Astrocyte (in vitro differentiated cells and primary cell): ENCODE measurements around the gene INSC. TPM values are rescaled to one million over a fixed set of nuclear protein-coding genes. Genes with fewer than 3 reads are reported as not detected.

Source experiments
- DNase-seq: peaks from one replicate; pipeline ENCODE4 v3.0.0-alpha.2; 2010; ENCODE audit warnings: low read depth
- FAIRE-seq: peaks from 2 replicates; lab custom pipeline; 2011; peaks lifted over from hg19 to GRCh38; lab: Jason Lieb, UNC
- H2AFZ ChIP-seq: 2 replicates; pipeline ENCODE4 v1.6.0; 2012; ENCODE audit warnings: low read depth, low read length, inconsistent platforms
- H3K27ac ChIP-seq: 2 replicates; pipeline ENCODE4 v1.5.1; 2011; ENCODE audit warnings: low read depth, low read length, inconsistent platforms
- H3K27me3 ChIP-seq: 2 replicates; pipeline ENCODE4 v1.6.0; 2011; ENCODE audit warnings: low read length, inconsistent platforms; ENCODE audit not compliant: insufficient read depth
- H3K36me3 ChIP-seq: 2 replicates; pipeline ENCODE4 v1.5.1; 2011; ENCODE audit warnings: low read length, inconsistent platforms; ENCODE audit not compliant: insufficient read depth
- H3K4me1 ChIP-seq: 2 replicates; pipeline ENCODE4 v1.5.1; 2011; ENCODE audit warnings: low read length, inconsistent platforms; ENCODE audit not compliant: insufficient read depth
- H3K4me2 ChIP-seq: 2 replicates; pipeline ENCODE4 v1.6.0; 2012; ENCODE audit warnings: low read length, inconsistent platforms
- H3K4me3 ChIP-seq: 2 replicates; pipeline ENCODE4 v1.5.1; 2011; ENCODE audit warnings: low read depth, mild to moderate bottlenecking, low read length, inconsistent platforms; ENCODE audit not compliant: insufficient read depth
- H3K79me2 ChIP-seq: 2 replicates; pipeline ENCODE4 v1.6.0; 2012; ENCODE audit warnings: mild to moderate bottlenecking, low read length, inconsistent platforms; ENCODE audit not compliant: insufficient read depth
- H3K9ac ChIP-seq: 2 replicates; pipeline ENCODE4 v1.6.0; 2012; ENCODE audit warnings: mild to moderate bottlenecking, low read length, inconsistent platforms
- H3K9me3 ChIP-seq: 2 replicates; pipeline ENCODE4 v1.5.1; 2012; ENCODE audit warnings: low read depth, mild to moderate bottlenecking, low read length, inconsistent platforms; ENCODE audit not compliant: insufficient read depth
- H4K20me1 ChIP-seq: 2 replicates; pipeline ENCODE4 v1.6.0; 2012; ENCODE audit warnings: low read length, inconsistent platforms; ENCODE audit not compliant: insufficient read depth
- H3K27ac Mint-ChIP-seq: one replicate; pipeline ENCODE4 v1.8.0; 2021; ENCODE audit warnings: mild to moderate bottlenecking, mixed read lengths; ENCODE audit not compliant: unreplicated experiment
- H3K27me3 Mint-ChIP-seq: one replicate; pipeline ENCODE4 v1.8.0; 2021; ENCODE audit warnings: low read depth, mixed read lengths; ENCODE audit not compliant: unreplicated experiment
- H3K36me3 Mint-ChIP-seq: one replicate; pipeline ENCODE4 v1.8.0; 2021; ENCODE audit warnings: low read depth, mixed read lengths; ENCODE audit not compliant: unreplicated experiment
- H3K4me1 Mint-ChIP-seq: one replicate; pipeline ENCODE4 v1.8.0; 2021; ENCODE audit warnings: low read depth, mixed read lengths; ENCODE audit not compliant: unreplicated experiment
- H3K4me3 Mint-ChIP-seq: one replicate; pipeline ENCODE4 v1.8.0; 2021; ENCODE audit warnings: mild to moderate bottlenecking, moderate library complexity, mixed read lengths; ENCODE audit not compliant: unreplicated experiment
- H3K9me3 Mint-ChIP-seq: one replicate; pipeline ENCODE4 v1.8.0; 2021; ENCODE audit warnings: mild to moderate bottlenecking, mixed read lengths; ENCODE audit not compliant: unreplicated experiment
- CTCF ChIP-seq: IDR thresholded peaks from 2 replicates; pipeline ENCODE4 v1.5.1; 2011; ENCODE audit warnings: low read depth, mild to moderate bottlenecking, inconsistent platforms, low read length, moderate library complexity; ENCODE audit not compliant: insufficient read depth
- EZH2 ChIP-seq: IDR thresholded peaks from 2 replicates; pipeline ENCODE4 v1.6.1; 2012; ENCODE audit warnings: mild to moderate bottlenecking, low read length, inconsistent platforms; ENCODE audit not compliant: insufficient read depth
- total RNA-seq: library from RNA; stranded (reverse); gene quantifications from 2 replicates; pipeline ENCODE4 v1.2.1, GENCODE V29; 2021

The INSC gene
- total RNA-seq, 1 donor from 2014 or later, result not detected

- no peak overlapping the region for H3K9ac ChIP-seq
Observed at GRCh38 chr11:15195454-15196200, 80.9 kb downstream of the INSC start.

GRCh38 chr11:15196704-15197103, 82.0 kb downstream of the INSC start:
- DNase-seq, result no peak
- Mint-ChIP-seq H3K9me3 (no peaks in the 10 kb centered on the region), H3K4me3 (no peak overlapping the region), H3K4me1 (no peaks in the 10 kb centered on the region), H3K36me3 (peaks cover 3% of the 10 kb centered on the region), H3K27me3 (peaks cover 19% of the 10 kb centered on the region), H3K27ac (no peak overlapping the region)
- no peak overlapping the region for H3K27ac ChIP-seq
- peaks cover 12% of the 10 kb centered on the region for H3K4me1 ChIP-seq
- FAIRE-seq, result no peak
- no peaks in the 10 kb centered on the region for H3K79me2 ChIP-seq
- no peaks in the 10 kb centered on the region for H3K9me3 ChIP-seq
- H3K9ac ChIP-seq, result no peak overlapping the region
- TF ChIP-seq EZH2, result no peak
- no peak for TF ChIP-seq CTCF
- no peak overlapping the region for H3K4me3 ChIP-seq
- no peaks in the 10 kb centered on the region for H3K36me3 ChIP-seq
- H3K27me3 ChIP-seq, result no peaks in the 10 kb centered on the region
- no peaks in the 10 kb centered on the region for H4K20me1 ChIP-seq
- H3K4me2 ChIP-seq, result no peak overlapping the region
- no peak overlapping the region for H2AFZ ChIP-seq

More at GRCh38 chr11:15195454-15196200, 80.9 kb downstream of the INSC start:
- FAIRE-seq (no peak), DNase-seq (no peak)
- H3K9me3 ChIP-seq, result no peaks in the 10 kb centered on the region
- no peaks in the 10 kb centered on the region for H4K20me1 ChIP-seq
- Mint-ChIP-seq H3K27me3 (peaks cover 13% of the 10 kb centered on the region), H3K9me3 (no peaks in the 10 kb centered on the region), H3K36me3 (no peaks in the 10 kb centered on the region), H3K27ac (no peak overlapping the region), H3K4me3 (no peak overlapping the region), H3K4me1 (no peaks in the 10 kb centered on the region)
- H3K27ac ChIP-seq, result no peak overlapping the region
- peak overlapping the region; percentile 18 for H3K4me2 ChIP-seq
- no peaks in the 10 kb centered on the region for H3K79me2 ChIP-seq
- H3K4me3 ChIP-seq, result no peak overlapping the region
- H3K36me3 ChIP-seq, result no peaks in the 10 kb centered on the region
- peaks cover 12% of the 10 kb centered on the region for H3K4me1 ChIP-seq
- TF ChIP-seq EZH2 (no peak), CTCF (no peak)
- no peak overlapping the region for H2AFZ ChIP-seq
- H3K27me3 ChIP-seq, result no peaks in the 10 kb centered on the region

- Histone ChIP-seq H3K27me3 (peaks cover 3% of the 10 kb centered on the region), H4K20me1 (no peaks in the 10 kb centered on the region), H3K79me2 (no peaks in the 10 kb centered on the region), H3K4me2 (no peak overlapping the region), H2AFZ (no peak overlapping the region), H3K9me3 (no peaks in the 10 kb centered on the region), H3K27ac (no peak overlapping the region), H3K4me3 (no peak overlapping the region), H3K9ac (no peak overlapping the region), H3K4me1 (peaks cover 12% of the 10 kb centered on the region), H3K36me3 (no peaks in the 10 kb centered on the region)
- no peak for TF ChIP-seq CTCF
- no peak for TF ChIP-seq EZH2
- no peaks in the 10 kb centered on the region for H3K4me1 Mint-ChIP-seq
- DNase-seq (peak; percentile 30), FAIRE-seq (no peak)
- no peaks in the 10 kb centered on the region for H3K9me3 Mint-ChIP-seq
- no peak overlapping the region for H3K4me3 Mint-ChIP-seq
- peak overlapping the region; percentile 20 for H3K27ac Mint-ChIP-seq
- H3K36me3 Mint-ChIP-seq, result peaks cover 3% of the 10 kb centered on the region
- H3K27me3 Mint-ChIP-seq, result peaks cover 23% of the 10 kb centered on the region
Observed at GRCh38 chr11:15197696-15198095, 83.0 kb downstream of the INSC start.
